Measurements from ENCODE around the gene EMSY.

GRCh38 chr11:76524919-76525318 is 80.1 kb downstream of the EMSY start:
- TF ChIP-seq CTCF (IDR thresholded peaks at IDR 0.05) (no peak), POLR2A (IDR thresholded peaks at IDR 0.05) (no peak)

Data from thyroid gland (tissue), 4 donors.